H7 (cell line): ENCODE results near the gene EML3. TPM values are rescaled to one million over a fixed set of nuclear protein-coding genes. Genes with fewer than 3 reads are reported as not detected.
"Not testable (repeated sequence)": the region's sequence is repeated elsewhere in the genome, so short reads cannot be mapped to it uniquely, and the experiment has no call there.

Experiments used
- DNase-seq: peaks from one replicate; pipeline ENCODE4 v3.0.0; 2012
- H3K27me3 ChIP-seq: 2 replicates; pipeline ENCODE4 v1.6.0; 2011; ENCODE audit warnings: mild to moderate bottlenecking, low read length; ENCODE audit not compliant: control insufficient read depth, insufficient read depth
- H3K36me3 ChIP-seq: replicated peaks from 2 replicates; pipeline ENCODE4 v1.5.1; 2011; ENCODE audit warnings: low read length; ENCODE audit not compliant: control insufficient read depth, insufficient read depth
- H3K4me3 ChIP-seq: 2 replicates; pipeline ENCODE4 v1.5.1; 2011; ENCODE audit warnings: low read depth, mild to moderate bottlenecking, control low read depth, low read length, moderate library complexity; ENCODE audit not compliant: insufficient read depth
- total RNA-seq: library from RNA; depleted of rRNA; stranded (reverse); fragments of >200 nt; shearing (Covaris generic); gene quantifications from 2 replicates; pipeline ENCODE4 v1.2.3, GENCODE V29; 2014

The EML3 gene
- total RNA-seq, 1 experiment from 2014 or later = 28.0 TPM

DNA sequence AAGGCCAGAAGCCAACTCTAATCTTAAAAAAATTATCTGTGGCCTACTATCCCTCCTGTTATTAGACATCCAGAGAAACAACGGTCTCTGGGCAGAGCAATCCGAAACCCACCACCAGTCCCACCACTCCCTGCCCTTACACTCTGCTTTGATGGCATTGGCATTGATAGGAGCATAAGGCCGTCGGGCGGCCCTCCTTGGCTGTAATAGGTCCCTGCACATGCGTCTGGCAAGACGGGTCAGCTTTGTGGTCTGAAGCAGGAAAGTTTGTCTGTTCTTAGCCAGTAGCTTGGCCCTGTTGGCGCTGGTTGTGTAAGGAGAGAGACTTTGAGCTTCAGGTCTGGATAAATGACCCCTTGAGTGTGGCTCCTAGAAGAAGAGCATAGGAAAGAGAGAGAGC lies 17.5 kb downstream of the EML3 start:
- Histone ChIP-seq H3K4me3 (no peak overlapping the region), H3K36me3 (peaks cover 31% of the 10 kb centered on the region), H3K27me3 (no peaks in the 10 kb centered on the region)
- no peak for DNase-seq

DNA sequence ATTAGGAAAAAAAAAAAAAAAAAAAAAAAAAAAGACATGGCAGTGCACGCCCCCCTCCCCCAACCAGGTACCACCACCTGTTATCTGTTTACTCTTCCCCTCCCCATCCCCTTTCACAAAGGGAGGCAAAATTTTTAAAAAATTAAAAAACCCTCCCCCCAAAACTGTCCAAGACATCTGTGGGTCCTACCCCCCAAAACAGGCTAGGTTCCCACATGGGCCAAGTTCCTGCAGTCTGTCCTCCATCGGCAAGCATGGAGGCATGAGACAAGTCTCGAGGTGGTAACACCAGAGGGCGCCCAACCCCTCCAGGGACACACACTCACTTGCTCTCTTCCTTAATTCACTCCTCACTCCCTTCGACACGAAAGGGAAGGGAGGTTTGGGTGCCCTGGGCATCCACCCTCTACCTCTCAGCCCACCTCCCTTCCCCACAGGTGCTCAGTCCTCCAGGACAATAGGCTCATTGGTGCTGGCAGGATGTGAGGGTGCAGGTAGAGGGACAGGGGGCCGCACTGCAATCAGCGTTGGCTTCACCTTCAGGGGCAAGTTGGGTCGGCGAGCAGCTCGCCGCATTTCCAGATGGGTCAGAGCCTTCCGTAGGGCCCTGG lies 19.0 kb downstream of the EML3 start:
- DNase-seq = peak; percentile 83
- H3K4me3 ChIP-seq = no peak overlapping the region
- H3K36me3 ChIP-seq = peaks cover 33% of the 10 kb centered on the region
- H3K27me3 ChIP-seq = no peaks in the 10 kb centered on the region

DNA sequence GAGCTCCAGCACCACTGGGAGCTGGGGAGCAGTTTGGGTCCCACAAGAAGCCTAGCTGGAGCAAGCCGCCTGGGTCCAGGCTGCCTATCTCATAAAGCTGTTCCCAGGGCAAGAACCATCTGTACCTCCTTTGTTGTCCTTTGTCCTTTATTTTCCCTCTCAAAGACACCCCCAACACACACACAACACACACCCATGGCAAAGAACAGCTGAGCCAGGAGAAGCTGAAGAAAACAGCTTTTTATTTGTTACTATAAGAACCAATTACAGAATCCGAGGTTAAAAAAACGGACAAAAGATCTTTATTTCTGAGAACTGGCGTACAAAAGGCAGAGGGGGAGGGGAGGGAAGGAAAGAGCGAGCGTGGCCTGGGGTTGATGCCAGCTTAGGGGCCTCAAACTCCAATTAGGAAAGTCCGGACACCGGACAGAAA lies 19.6 kb downstream of the EML3 start:
- Histone ChIP-seq H3K27me3 (no peaks in the 10 kb centered on the region), H3K36me3 (peaks cover 29% of the 10 kb centered on the region)

DNA sequence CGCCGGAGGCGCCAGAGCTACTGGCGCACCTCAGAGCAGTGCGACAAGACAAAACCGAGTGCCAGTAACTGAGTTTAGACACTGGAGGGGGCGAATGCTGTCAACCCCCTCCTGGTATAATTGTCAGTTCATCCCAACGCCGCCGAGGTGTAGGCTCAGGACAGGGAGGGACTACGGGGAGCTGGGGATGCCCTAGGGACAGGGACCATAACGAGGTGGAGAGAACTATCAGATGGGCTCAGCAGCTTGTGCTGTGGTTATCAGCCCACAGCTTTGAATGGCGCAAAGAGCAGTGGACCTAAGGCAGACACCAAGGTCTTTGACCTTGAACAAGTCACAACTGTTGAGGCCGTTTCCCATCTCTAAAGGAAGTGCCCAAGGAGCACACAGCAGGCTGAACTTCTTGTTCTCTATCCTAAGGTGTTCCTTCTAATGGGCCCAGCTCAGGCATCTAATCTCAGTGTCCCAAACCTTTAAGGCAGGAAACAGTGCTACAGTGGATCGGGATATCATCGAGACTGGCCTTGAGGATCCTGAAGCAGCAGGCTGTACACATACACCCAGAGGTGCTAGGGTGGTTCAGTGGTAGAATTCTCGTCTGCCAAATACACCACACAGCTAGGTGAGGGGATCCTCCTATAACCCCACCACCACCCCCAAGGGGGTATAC lies 20.3 kb downstream of the EML3 start:
- peaks cover 26% of the 10 kb centered on the region for H3K36me3 ChIP-seq
- peak overlapping the region; percentile 51 for H3K4me3 ChIP-seq
- no peaks in the 10 kb centered on the region for H3K27me3 ChIP-seq
- no peak for DNase-seq

More for the DNA sequence above, 19.6 kb downstream of the EML3 start:
- DNase-seq = no peak
- no peak overlapping the region for H3K4me3 ChIP-seq

DNA sequence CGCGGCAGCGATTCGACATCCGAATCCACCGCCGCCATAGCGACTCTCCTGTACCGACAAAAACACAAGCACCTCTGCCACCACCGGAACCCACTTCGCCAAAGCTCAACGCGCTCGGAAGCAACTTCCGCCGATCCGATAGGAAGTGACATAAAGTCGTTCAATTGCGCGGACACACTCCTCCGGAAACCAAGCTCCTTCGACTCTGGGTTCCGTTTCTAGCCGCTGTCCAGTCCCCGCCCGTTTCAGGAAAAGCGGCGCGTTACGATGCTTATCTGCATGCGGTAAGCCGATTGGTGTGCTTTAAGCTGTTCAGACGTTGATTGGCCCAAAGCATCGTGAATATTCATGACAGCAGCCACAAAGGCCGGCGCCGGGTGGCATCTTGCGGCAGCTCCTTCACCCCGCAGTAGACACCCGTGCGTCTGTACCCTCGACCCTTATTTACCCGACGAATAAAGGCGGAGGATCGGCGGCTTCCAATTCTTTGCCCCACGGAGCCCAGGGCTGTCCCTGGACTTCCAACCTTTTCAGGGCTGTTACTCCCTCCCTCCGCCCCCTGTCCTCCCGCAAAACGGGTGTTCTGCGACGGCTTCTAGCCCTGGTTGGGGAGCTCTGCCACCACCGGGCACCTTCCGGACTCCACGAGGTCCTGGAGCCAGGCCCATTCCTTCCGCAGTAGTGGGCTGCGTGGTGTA lies 21.0 kb downstream of the EML3 start, which contains the start of gene TUT1:
TSS of gene TUT1 (minus strand) at position 76 of the 698 bp plus-strand sequence. CDS start at position 38, 38 bp downstream.
- no peaks in the 10 kb centered on the region for H3K27me3 ChIP-seq
- peaks cover 23% of the 10 kb centered on the region for H3K36me3 ChIP-seq
- peak within 1 kb of the TSS; percentile 51 for H3K4me3 ChIP-seq
- peak; percentile 93 for DNase-seq

DNA sequence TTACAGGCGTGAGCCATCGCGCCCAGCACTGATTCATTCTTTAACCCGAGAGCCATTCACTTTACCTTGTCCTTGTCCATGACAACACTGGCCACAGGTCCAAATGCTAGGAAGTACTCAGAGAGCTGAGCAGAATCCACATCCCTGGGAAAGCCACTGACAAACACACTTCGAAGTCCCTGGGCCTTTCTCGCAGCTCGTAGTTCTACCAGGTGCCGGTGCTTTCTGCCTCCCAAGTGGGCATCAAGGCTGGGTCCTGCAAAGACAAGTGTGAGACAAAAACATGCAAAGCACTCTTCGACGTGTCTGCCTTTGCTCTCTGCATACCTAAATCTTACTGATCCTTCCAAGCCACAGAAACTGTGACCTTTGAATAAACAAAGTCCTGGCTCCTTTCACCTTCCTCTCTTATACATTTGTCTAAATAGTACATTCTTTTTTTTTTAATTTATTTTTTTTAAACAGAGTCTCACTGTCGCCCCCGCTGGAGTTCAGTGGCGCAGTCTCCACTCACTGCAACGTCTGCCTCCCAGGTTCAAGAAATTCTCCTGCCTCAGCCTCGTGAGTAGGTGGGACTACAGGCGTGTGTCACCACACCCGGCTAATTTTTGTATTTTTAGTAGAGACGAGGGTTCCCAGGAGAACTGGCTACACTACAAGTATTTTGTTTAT lies 23.5 kb downstream of the EML3 start:
- H3K27me3 ChIP-seq = no peaks in the 10 kb centered on the region
- peaks cover 10% of the 10 kb centered on the region for H3K36me3 ChIP-seq
- DNase-seq = no peak

DNA sequence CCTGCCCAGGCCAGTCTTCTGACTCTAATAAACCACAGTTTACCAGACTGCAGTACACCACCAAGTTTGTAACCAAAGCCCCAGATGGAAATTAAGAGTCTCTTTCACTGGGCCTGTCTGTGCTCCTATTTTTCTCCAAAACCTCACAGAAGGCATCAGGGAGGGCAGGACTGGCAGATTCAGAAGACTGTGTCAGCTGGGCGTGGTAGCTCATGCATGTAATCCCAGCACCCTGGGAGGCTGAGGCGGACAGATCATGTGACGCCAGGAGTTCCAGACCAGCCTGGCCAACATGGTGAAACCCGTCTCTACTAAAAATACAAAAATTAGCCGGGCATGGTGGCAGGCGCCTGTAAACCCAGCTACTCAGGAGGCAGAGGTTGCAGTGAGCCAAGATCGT lies 27.2 kb downstream of the EML3 start:
- DNase-seq, H3K4me3 ChIP-seq, H3K27me3 ChIP-seq: not testable (repeated sequence)
- peaks cover 11% of the 10 kb centered on the region for H3K36me3 ChIP-seq

More for the DNA sequence above, 23.5 kb downstream of the EML3 start:
- H3K4me3 ChIP-seq = no peak overlapping the region

DNA sequence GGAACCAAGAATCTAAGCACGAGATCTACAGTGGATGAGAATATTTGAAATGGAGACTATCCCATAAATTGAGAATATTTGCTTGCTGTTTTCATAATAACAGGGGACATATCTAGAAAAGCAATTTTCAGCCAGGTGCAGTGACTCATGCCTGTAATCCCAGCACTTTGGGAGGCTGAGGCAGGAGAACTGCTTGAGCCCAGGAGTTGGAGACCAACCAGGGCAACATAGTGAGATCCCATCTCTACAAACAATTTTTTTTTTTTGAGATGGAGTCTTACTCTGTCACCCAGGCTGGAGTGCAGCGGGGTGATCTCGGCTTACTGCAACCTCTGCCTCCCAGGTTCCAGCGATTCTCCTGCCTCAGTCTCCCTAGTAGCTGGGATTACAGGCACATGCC lies 30.8 kb downstream of the EML3 start:
- H3K27me3 ChIP-seq, DNase-seq, H3K4me3 ChIP-seq: not testable (repeated sequence)
- H3K36me3 ChIP-seq = peaks cover 15% of the 10 kb centered on the region

DNA sequence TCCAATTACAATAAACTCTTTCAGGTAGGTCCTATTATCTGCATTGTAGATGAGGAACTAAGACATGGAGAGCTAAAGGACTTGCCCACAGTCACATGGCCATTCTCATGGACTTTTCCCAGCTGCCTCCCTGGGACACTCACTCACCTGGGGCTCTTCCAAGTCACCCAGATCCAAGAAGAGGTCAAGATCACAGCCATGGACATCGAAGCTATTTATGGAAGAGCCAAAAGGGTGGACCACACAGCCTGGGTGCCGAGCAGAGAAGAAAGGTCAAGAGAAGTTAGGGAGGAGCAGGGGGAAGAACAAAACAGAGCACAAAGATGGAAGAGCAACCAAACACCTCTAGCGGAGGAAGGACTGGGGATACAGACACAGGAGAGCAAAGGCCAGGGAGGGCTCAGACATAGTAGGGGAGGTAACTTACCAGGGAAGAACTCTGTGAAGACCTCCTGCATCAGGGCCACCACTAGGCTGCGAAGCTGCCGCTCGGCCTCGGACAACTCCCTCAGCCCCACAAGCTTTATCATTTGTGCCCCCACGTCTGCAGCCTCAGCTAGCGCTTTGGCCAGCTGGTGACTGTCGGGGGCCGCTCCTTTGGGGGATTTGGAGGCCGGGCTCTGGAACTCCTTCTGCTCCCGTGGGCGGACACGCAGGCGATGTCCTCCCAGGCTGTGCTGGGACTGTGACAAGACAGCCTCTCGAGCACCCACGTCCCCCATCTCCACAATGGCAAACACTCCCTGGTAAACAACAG lies 31.4 kb downstream of the EML3 start:
- Histone ChIP-seq H3K27me3 (no peaks in the 10 kb centered on the region), H3K36me3 (peaks cover 19% of the 10 kb centered on the region), H3K4me3 (no peak overlapping the region)
- no peak for DNase-seq

DNA sequence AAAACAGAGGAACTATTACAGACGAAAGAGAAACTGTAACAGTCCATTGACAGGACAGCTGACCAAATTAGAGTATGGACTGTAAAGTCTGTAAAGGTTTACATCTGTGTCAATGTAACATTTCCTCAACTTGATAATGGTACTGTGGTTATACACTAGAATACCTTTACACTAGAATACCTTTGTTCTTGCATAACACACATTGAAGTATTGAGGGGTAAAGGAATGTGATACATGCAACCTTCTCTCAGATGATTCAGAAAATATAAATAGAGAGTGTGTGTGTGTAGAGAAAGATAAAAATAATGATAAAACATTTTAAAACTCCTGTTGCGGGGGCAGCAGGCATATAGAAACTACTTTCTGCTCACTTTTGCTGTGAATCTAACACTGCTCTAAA lies 33.3 kb downstream of the EML3 start:
- Histone ChIP-seq H3K4me3 (no peak overlapping the region), H3K36me3 (peaks cover 17% of the 10 kb centered on the region), H3K27me3 (no peaks in the 10 kb centered on the region)
- no peak for DNase-seq

DNA sequence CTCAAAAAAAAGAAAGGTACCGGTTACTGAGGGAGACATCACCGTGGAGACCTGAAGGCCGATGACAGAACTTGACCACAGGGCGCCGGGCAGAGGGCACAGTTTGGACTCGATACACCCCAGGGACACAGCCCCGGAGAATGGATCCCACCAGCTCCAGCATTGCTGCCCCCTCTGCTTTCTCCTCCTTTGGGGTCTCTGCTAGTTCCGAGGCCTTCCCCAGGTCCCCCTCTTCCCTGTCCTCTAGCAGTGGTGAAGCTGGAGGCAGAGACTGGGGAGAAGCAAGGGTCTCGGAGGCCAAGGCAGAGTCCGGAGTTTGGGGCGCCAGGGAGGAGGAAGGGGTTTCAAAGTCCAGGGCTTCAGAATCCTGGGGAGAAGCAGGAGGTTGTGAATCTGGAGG lies 34.0 kb downstream of the EML3 start:
- H3K36me3 ChIP-seq = peaks cover 17% of the 10 kb centered on the region

DNA sequence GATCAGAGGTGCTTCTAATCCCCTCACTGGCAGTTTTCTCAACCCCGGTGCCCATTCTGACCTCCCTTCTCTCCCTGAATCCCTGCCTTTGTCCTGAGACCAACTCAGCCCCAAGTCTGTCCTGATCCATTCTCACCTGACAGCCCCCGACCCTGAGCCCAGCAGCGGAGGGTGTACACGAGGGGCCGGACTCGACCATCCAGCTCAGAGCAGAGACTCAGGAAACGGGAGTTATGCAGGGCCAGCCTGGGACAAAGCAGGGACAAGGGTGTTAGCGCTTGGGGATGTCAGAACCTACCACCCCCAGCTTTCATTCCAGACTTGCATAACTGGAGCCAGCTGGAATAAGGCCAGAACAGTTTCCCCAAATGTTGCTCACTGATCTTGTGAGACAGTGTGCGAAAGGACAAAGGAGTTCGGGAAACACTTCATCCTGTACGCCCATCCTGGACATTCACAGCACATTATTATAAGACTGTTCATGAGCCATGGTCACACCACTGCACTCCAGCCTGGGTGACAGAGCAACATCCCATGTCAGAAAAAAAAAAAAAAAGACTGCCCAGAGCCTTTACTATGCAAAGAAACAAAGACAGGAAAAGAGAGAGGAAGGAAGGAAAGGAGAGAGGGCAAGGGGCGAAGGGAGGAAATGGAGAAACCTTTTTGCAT lies 35.4 kb downstream of the EML3 start:
- H3K36me3 ChIP-seq = peaks cover 17% of the 10 kb centered on the region
- no peaks in the 10 kb centered on the region for H3K27me3 ChIP-seq
- no peak for DNase-seq
- no peak overlapping the region for H3K4me3 ChIP-seq

More for the DNA sequence above, 34.0 kb downstream of the EML3 start:
- Histone ChIP-seq H3K27me3 (no peaks in the 10 kb centered on the region), H3K4me3 (no peak overlapping the region)
- DNase-seq = no peak

DNA sequence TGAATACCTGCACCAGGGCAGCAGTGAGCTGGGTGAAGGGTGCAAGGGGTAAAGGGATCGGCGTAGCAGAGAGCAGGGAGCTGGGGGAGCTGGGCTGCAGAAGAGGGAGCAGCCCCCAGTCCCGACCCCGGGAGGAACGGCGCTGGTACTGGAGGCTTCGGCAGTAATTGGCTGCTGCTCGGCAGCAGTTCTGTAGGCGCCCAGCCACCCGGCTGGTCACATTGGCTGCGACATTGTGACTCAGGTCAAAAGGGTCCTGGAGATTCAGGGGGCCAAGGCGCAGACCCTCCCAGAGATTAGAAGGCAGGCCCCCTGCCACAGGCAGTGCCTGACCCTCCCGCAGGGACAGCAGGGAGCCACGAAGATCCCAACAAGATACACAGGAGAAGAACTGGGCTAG lies 36.7 kb downstream of the EML3 start:
- DNase-seq = no peak
- H3K4me3 ChIP-seq = no peak overlapping the region
- H3K27me3 ChIP-seq = no peaks in the 10 kb centered on the region
- peaks cover 28% of the 10 kb centered on the region for H3K36me3 ChIP-seq
